Esophagus muscularis mucosa (tissue), 4 donors: ENCODE measurements around the gene DNAAF5.
A peak's percentile ranks its signal among the peaks of the same experiment; 100 is the strongest.

Experiments
- CTCF ChIP-seq, 3 experiments: fragments of 200-600 bp in 2 of 3; fragments of 450-650 bp in 1 of 3; sonication (generic) in 2 of 3; IDR thresholded peaks; one replicate each; pipeline ENCODE4 v1.5.1; 2017 to 2019; ENCODE audit warnings: antibody characterized with exemption in 3 of 3, mild to moderate bottlenecking in 2 of 3, moderate library complexity in 1 of 3
- EP300 ChIP-seq: sonication (generic); formaldehyde crosslinking; IDR thresholded peaks from one replicate; pipeline ENCODE4 v1.6.1; 2017; ENCODE audit warnings: antibody characterized with exemption
- POLR2A ChIP-seq: fragments of 450-650 bp; IDR thresholded peaks from one replicate; pipeline ENCODE4 v1.6.1; 2017; ENCODE audit warnings: antibody characterized with exemption, moderate library complexity, mild to moderate bottlenecking, low read depth
- POLR2AphosphoS5 ChIP-seq, 2 donors: sonication (generic); formaldehyde crosslinking; IDR thresholded peaks; one replicate each; pipeline ENCODE4 v1.6.1; 2017; ENCODE audit warnings: antibody characterized with exemption in 2 of 2

GRCh38 chr7:818031-818699, 91.7 kb downstream of the DNAAF5 start:
- TF ChIP-seq EP300 (no peak), CTCF (IDR thresholded peaks at IDR 0.05) (peak in 2 of 3 experiments; percentile 27 to 51), POLR2A (no peak), POLR2AphosphoS5 (IDR thresholded peaks at IDR 0.05) (no peak)
